Esophagus muscularis mucosa (tissue), 4 donors: ENCODE measurements around the gene AP1M1. TPM values are rescaled to one million over a fixed set of nuclear protein-coding genes. Genes with fewer than 3 reads are reported as not detected.

Experiments used
- DNase-seq: peaks from one replicate; pipeline ENCODE4 v3.0.0-alpha.2; 2017; ENCODE audit errors: extremely low spot score
- H3K27ac ChIP-seq, 4 donors: fragments of 200-600 bp; sonication (generic); replicated peaks in 1 of 4; 1 replicate in 3 of 4; 2 replicates in 1 of 4; pipeline ENCODE4 v1.5.1; 2016 to 2019; ENCODE audit warnings: mild to moderate bottlenecking in 1 of 4
- H3K27me3 ChIP-seq, 4 donors: fragments of 200-600 bp; sonication (generic); one replicate each; pipeline versions ENCODE4 v1.5.1 to v1.6.0; 2016 to 2019
- H3K36me3 ChIP-seq, 4 donors: fragments of 200-600 bp; sonication (generic); one replicate each; pipeline ENCODE4 v1.5.1; 2016 to 2019
- H3K4me1 ChIP-seq, 4 donors: fragments of 200-600 bp; sonication (generic); one replicate each; pipeline ENCODE4 v1.5.1; 2016 to 2019
- H3K4me3 ChIP-seq, 4 donors: fragments of 200-600 bp; sonication (generic); 1 replicate in 2 of 4; 2 replicates in 2 of 4; pipeline ENCODE4 v1.5.1; 2016 to 2019; ENCODE audit warnings: mild to moderate bottlenecking in 4 of 4, moderate library complexity in 1 of 4
- H3K9me3 ChIP-seq, 4 donors: fragments of 200-600 bp; sonication (generic); 1 replicate in 3 of 4; 2 replicates in 1 of 4; pipeline ENCODE4 v1.5.1; 2016 to 2019
- CTCF ChIP-seq, 3 experiments: fragments of 200-600 bp in 2 of 3; fragments of 450-650 bp in 1 of 3; sonication (generic) in 2 of 3; IDR thresholded peaks; one replicate each; pipeline ENCODE4 v1.5.1; 2017 to 2019; ENCODE audit warnings: antibody characterized with exemption in 3 of 3, mild to moderate bottlenecking in 2 of 3, moderate library complexity in 1 of 3
- EP300 ChIP-seq: sonication (generic); formaldehyde crosslinking; IDR thresholded peaks from one replicate; pipeline ENCODE4 v1.6.1; 2017; ENCODE audit warnings: antibody characterized with exemption
- POLR2A ChIP-seq: fragments of 450-650 bp; IDR thresholded peaks from one replicate; pipeline ENCODE4 v1.6.1; 2017; ENCODE audit warnings: antibody characterized with exemption, moderate library complexity, mild to moderate bottlenecking, low read depth
- POLR2AphosphoS5 ChIP-seq, 2 donors: sonication (generic); formaldehyde crosslinking; IDR thresholded peaks; one replicate each; pipeline ENCODE4 v1.6.1; 2017; ENCODE audit warnings: antibody characterized with exemption in 2 of 2
- WGBS: methylation state at CpG from one replicate; pipeline ENCODE4 v1.1.5; 2018; 5-methylcytosine and 5-hydroxymethylcytosine counted together
- intact Hi-C: fragments of 100-400 bp; cut with DNase I; formaldehyde crosslinking; loops from one replicate; pipeline ENCODE4 v1.15.1; 2023
- total RNA-seq, 4 donors: library from RNA; depleted of rRNA; stranded (reverse); fragments of >200 nt; gene quantifications; one replicate each; pipeline versions ENCODE4 v1.1.0 to v1.2.1, GENCODE V29; 2016

AP1M1 gene
- total RNA-seq, 4 donors from 2014 or later = 63.1 to 115 (median 98.6) TPM

DNA sequence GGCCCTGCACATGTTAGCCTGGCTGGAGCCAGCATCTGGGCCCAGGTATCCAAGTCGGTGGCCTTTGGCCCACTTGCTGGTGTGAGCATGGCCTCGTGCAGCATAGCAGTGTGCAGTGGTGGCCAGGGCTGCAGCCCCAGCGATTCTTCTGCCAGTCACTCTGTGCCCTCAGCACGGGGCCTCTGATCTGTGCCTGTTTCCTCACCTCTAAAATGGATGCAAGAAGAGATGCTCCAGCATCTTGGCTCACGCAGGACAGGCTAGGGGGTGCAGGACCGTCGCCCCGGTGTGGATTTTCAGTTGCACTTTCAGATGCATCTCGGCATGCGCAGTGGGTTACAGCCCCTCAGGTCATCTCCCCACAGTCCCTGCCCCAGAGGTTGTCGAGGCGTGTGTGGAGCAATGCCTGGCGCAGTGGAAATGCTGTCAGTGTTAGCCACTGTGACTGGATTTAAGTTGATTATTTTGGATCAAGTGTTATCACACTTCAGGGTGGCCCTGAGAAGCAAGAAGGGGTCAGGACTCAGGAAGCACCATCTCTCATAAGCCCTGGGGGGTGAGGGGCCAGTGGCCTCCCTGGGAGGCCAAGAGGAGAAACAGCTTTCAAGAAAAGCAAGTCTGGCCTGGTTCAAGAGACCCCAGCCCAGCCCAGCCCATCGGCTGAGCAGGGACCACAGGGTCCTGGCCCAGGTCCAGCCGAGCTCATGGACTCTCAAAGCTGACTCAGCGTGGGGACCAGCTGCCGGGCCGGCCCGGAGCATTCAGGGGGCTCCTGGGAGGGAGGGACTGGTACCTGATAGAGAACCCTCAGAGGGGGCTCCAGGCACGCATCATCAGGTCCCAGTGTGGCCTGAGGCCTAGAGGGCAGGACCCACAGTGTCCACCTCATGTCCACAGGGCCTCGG is 27.8 kb downstream of the AP1M1 start:
- Histone ChIP-seq H3K4me1 (no peaks in the 10 kb centered on the region), H3K36me3 (peaks cover 82 to 100% (median 98%) of the 10 kb centered on the region in 4 donors), H3K27me3 (no peaks in the 10 kb centered on the region), H3K9me3 (peaks cover 0 to 23% (median 18%) of the 10 kb centered on the region in 4 donors), H3K27ac (no peak overlapping the region), H3K4me3 (no peak overlapping the region)
- intact Hi-C loops = no loop called here
- no peak for DNase-seq
- no peak for TF ChIP-seq POLR2AphosphoS5 (IDR thresholded peaks at IDR 0.05)
- TF ChIP-seq CTCF (IDR thresholded peaks at IDR 0.05) = no peak
- no peak for TF ChIP-seq POLR2A
- TF ChIP-seq EP300 = no peak
- no CpG with 5 or more reads among the region's 21 CpGs for WGBS

- Histone ChIP-seq H3K4me1 (no peaks in the 10 kb centered on the region), H3K4me3 (no peak overlapping the region), H3K27ac (no peak overlapping the region), H3K27me3 (no peaks in the 10 kb centered on the region), H3K36me3 (peaks cover 79 to 98% (median 95%) of the 10 kb centered on the region in 4 donors), H3K9me3 (peaks cover 0 to 16% (median 12%) of the 10 kb centered on the region in 4 donors)
- TF ChIP-seq EP300 (no peak), POLR2A (no peak), POLR2AphosphoS5 (IDR thresholded peaks at IDR 0.05) (no peak), CTCF (IDR thresholded peaks at IDR 0.05) (no peak)
- no peak for DNase-seq
- 95% methylated on average over 8 of the region's 16 CpGs for WGBS
- intact Hi-C loops = no loop called here
These were observed 28.5 kb downstream of the AP1M1 start for GRCh38 chr19:16226184-16226591.

DNA sequence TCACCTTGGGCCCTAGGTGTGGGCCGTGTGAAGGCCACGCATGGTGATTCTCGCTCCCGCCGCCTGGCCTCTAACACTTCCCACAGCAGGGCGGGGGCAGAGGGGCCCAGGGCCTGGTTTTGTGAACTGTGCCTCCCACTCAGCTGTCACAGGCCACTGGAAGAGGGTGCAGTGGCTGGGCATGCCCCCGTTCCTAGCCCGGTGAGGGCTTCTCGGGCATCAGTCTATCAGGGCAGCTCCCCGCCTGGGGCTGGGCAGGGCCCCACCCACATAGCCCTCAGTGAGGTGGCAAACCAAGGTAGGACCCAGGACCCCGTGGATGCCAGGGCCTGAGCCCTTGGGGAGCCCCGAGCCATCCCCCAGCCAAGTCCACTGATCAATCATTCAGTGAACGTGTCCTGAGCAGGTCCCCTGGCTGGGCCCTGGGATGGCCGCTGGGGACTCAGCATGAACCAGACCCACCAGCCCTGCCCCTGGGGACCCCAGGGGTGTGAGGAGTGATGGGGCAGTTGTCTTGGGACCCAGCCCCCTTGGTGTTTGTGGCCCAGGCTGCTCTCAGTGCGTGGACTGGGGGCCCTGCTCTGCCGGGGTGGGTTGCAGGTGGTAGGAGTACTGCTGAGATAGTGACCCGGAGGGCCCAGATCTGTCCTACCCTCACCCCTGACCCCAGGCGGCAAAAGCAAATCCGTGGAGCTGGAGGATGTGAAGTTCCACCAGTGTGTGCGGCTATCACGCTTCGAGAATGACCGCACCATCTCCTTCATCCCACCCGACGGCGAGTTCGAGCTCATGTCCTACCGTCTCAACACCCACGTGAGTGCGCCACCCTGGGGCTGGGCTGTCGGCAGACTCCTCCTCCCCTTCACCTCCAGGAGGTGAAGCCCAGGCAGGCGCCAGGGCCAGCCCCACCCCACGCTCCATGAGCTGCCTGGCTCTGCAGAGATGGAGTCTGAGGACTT is 29.4 kb downstream of the AP1M1 start:
- no peak overlapping the region for H3K27ac ChIP-seq
- H3K27me3 ChIP-seq = no peaks in the 10 kb centered on the region
- no peak for TF ChIP-seq POLR2AphosphoS5 (IDR thresholded peaks at IDR 0.05)
- no peak for TF ChIP-seq EP300
- TF ChIP-seq POLR2A = no peak
- TF ChIP-seq CTCF (IDR thresholded peaks at IDR 0.05) = no peak
- no peak overlapping the region for H3K4me3 ChIP-seq
- peaks cover 0 to 7% (median 3%) of the 10 kb centered on the region in 4 donors for H3K9me3 ChIP-seq
- DNase-seq = no peak
- peaks cover 79 to 98% (median 95%) of the 10 kb centered on the region in 4 donors for H3K36me3 ChIP-seq
- no peaks in the 10 kb centered on the region for H3K4me1 ChIP-seq
- WGBS = 87% methylated on average over 23 of the region's 33 CpGs
- intact Hi-C loops = no loop called here

- H3K36me3 ChIP-seq = peaks cover 81 to 98% (median 96%) of the 10 kb centered on the region in 4 donors
- intact Hi-C loops = no loop called here
These were observed 30.3 kb downstream of the AP1M1 start for GRCh38 chr19:16227837-16228636.

More at GRCh38 chr19:16227837-16228636, 30.3 kb downstream of the AP1M1 start:
- no peaks in the 10 kb centered on the region for H3K27me3 ChIP-seq
- 87% methylated on average over 7 of the region's 21 CpGs for WGBS
- TF ChIP-seq POLR2A = no peak
- TF ChIP-seq CTCF (IDR thresholded peaks at IDR 0.05) = no peak
- no peak for TF ChIP-seq EP300
- TF ChIP-seq POLR2AphosphoS5 (IDR thresholded peaks at IDR 0.05) = no peak
- H3K4me1 ChIP-seq = no peaks in the 10 kb centered on the region
- no peak overlapping the region for H3K4me3 ChIP-seq
- H3K9me3 ChIP-seq = no peaks in the 10 kb centered on the region
- no peak overlapping the region for H3K27ac ChIP-seq
- DNase-seq = no peak
